Activated CD4-positive, CD25-positive, alpha-beta regulatory T cell (primary cell): ENCODE measurements around the gene PCBP2.
A peak's percentile ranks its signal among the peaks of the same experiment; 100 is the strongest.
"Not testable (repeated sequence)": the region's sequence is repeated elsewhere in the genome, so short reads cannot be mapped to it uniquely, and the experiment has no call there.

Experiments used
- DNase-seq, 4 experiments: peaks; one replicate each; lab custom pipeline; 2025; lab: John Stamatoyannopoulos, UW

PCBP2 gene

DNA sequence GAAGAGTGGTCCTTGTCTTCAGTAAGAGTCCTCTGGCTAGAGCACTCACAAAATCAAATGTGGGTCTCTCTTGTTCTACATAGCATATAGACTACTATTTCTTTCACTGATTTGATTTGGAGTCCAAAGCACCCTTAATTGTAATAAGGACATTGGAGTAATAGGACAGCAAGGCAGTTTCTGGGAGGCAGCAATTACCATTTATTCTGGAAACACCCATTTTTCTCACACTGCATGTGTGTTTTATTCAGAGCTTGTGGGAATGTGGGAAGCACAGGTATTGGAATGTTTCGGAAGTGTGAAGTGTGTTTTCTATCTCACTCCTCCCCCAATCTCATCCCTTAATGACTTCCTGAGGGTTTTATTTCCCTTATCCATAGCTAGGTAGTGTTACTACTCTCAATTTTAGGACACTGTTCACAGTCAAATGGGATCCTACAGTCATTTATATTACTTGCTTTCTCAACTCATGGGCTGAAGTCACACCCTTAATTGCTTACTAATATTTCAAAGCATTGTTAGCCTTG lies 20.2 kb downstream of the PCBP2 start:
- DNase-seq: no peak

- no peak for DNase-seq
These were observed 22.2 kb downstream of the PCBP2 start for GRCh38 chr12:53474077-53474476.

- no peak for DNase-seq
These were observed 22.9 kb downstream of the PCBP2 start for GRCh38 chr12:53474819-53475218.

DNA sequence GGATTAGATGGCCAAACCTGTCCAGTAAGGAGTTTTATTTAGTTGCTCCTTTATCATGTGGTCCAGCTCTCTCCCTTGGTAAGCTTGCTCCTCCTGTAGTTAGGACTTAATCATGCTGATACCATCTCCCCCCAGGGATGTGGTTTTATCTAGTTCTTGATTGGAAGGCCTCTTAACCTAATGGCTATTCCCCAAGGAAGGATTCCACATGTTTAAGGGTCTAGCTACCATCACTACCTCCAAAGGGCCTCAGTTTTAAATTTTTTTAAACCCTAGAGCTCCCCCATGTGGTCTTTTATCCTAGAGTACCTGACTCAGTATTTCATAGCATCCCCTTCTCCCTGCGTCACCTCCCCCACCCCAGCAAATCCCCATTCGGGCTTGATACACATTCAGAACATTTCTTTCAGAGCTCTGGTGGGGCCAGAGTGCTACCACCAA lies 24.9 kb downstream of the PCBP2 start:
- DNase-seq: no peak

GRCh38 chr12:53478865-53479264 lies 27.0 kb downstream of the PCBP2 start:
- DNase-seq: no peak

- no peak for DNase-seq
These were observed 27.4 kb downstream of the PCBP2 start for GRCh38 chr12:53479331-53479730.

DNA sequence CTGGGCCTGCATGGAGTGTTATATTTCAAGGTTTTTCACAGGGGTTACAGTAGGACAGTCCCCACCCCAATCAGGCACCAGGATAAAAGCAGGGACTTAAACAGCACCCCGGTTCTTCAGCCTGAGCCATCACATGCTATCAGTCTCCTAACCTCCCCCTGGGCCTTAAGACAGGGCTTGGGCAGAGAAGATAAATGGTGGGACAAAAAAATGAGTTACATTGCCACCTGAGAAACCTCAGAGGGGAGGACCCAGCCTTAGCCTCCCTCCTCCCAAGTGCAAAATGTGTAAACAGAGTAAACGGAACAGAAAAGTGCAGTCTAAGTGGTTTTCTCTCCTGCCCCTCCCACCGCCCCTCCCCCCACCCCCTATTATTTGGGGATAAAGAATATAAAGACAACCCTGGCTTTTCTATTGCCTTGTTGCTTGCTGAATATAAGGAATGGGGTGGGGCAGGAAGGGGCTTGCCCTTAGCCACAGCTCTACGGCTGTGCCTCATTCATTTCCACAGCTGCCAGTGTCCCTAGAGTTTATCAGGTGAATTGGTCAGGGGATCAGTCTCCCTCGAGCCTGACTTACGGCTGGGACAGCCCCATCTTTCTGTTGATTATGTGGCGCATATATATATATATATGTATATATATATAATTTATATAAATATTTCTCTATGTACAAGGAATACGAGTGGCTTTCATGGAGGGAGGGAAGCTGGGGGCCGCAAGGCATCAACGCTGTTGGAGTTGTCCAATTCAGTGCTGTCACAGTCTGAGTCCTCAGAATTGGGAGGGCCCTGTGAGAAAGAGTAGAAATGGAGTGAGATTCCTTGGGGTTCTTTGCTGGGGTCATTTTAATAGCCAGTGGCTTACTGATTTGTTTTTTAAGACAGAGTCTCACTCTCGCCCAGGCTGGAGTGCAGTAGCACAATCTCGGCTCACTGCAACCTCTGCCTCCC lies 28.9 kb downstream of the PCBP2 start:
- DNase-seq: no peak

- not testable (repeated sequence) for DNase-seq
These were observed 29.6 kb downstream of the PCBP2 start for GRCh38 chr12:53481458-53481857.

DNA sequence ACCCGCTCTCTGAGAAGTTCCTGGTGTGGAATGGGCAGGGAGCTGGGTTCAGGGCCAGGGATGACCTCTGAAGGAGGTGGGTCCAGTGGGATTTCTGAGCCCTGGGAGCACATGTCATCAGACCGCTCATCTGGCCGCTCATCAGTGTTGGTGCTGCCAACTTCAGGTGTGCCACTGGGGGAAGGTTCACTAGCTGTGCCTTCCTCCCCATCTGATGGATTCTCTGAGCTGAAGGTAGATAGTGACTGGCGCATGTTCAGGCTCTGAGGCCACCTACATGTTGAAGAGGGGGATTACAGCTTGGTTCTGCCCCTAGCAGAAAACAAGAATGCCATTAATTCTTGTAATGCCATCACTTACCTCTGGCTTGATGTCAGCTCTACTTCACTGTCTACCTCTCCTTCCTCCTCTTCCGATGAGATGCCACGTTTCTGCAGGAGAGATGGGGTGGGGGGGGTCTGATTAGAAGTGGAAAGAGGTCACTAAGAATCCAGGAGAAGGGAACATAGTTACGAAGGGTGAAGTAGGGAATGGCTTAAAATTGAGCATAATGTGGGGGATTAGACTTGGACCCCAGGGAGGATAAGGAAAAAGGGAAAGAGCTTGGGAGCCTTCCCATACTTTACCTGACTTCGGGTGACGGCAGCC lies 30.2 kb downstream of the PCBP2 start:
- DNase-seq: no peak

DNA sequence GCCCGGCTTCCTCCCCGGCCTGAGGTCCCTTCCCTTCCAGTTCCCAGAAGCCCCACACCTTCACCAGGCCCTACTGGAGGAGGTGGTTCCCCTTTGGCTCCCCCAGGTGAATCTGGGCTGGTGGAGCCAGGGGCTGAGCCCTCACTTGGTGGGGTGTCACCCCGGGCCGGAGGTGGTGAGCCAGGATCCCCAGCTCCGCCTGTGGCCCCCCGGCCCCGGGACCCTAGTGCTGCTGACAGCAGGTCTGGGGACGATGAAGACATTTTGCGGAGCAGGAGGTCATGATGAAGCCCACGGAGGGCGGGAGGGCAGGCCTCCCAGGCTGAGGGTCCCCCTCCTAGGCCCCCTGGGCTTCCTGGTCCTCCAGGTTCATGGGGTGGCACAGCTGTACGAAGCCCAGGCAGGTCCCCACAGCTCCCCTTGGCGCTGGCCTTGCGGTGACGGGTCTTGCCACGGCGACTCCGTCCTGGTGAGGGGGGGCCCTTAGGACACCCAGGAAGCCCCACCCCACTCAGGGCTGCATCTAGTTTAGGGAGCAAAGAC lies 30.8 kb downstream of the PCBP2 start:
- DNase-seq: no peak

DNA sequence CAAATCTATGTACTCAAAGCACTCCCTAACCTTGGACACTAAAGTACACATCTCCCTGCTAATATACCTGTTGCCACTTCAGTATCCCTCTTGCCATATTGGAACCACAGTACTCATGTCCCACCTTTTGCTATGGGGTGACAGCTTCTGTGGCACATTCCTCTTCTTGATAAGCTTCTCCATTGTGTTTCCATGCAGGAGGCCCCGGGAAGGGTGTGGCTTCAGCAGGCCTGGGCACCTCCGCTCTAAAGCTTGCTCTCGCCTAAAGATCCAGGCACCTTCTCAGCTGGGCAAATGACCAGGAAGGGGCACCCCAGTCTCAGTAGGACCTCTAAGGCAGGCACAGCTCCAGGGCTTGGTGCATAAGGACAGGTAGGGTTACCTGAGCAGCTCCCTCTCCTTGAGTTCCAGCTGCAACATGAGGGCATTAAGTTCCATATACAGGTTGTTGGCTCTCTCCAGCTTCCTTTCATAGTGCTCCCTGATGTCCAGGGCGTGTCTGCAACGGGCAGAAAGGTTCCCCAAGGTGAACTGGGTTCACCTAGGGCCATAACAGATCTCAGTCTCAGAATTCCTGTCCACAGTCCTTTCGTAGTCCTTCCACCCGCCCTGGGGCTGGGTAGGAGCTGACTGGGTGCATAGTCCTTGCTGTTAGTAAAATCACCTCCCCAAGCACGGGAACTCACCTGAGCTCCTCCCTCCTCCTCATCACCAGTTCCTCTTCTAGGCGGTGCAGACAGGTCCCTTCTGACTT lies 31.5 kb downstream of the PCBP2 start:
- no peak for DNase-seq

GRCh38 chr12:53483979-53484377 lies 32.1 kb downstream of the PCBP2 start:
- DNase-seq: no peak

DNA sequence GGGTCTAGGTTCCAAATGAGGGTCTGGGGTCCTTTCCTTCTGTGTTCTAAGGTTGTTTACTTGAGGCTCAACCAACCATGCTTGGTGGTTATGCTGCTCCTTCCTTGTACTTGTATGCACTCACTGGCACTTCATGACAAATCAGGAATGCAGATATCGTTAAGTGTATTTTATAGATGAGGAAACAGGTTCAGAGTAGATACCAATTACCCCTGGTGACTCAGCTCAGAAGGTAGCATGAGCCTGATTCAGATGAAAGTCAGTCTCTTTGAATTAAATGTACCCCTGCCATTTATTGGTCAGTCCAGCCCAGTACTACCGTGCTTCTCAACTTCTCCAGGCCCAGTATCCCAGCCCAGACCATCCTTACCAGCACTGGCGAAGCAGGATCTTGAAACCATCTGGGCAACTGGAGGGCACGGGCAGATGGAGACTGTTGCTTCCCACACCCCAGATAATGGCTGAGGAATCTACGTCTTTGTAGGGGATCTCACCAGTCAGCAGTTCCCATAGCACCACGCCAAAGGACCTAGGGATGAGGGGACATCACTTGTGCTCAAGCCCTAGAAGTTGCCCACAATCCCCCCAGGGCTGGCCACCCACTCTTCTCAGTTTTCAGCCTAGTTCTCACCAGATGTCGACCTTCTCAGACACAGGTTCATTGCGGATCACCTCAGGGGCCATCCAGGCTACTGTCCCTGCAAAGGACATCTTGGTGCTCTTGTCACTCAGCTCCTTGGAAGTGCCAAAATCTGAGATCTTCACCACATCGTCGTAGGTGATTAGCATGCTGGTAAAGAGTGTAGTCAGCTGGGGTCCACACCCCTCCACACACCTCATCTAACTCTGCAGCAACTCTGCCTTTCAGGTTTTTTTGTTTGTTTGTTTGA lies 33.0 kb downstream of the PCBP2 start:
- no peak for DNase-seq

- no peak for DNase-seq
These were observed 34.2 kb downstream of the PCBP2 start for GRCh38 chr12:53485955-53486735.

GRCh38 chr12:53486736-53487487 lies 35.0 kb downstream of the PCBP2 start:
- DNase-seq: no peak

DNA sequence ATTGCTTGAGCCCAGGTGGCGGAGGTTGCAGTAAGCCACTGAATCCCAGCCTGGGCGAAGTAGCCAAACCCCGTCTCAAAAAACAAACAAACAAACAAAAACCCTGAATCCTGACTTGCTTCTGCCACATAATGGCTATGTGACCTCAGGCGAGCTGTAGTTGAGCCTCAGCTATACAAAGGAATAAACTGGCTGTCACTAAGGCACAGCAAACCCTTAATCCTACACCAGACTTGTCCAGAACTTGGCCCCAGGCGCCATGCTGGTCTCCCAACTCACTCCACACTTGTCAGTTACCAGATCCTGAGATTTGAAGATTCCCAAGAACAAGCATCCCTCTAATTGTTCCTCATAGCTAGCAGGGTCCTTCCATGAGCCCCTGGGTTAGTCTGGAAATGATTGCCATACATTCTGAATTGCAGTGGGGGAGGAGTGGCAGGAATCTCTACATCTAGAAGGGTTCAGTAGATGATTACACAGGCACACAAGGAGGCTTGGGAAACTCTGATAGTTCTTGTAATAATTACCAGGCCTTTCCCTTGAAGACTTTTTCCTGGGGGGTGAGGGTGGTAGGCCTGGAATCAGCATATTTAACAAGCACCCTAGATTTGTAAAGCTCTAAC lies 37.5 kb downstream of the PCBP2 start:
- no peak for DNase-seq

DNA sequence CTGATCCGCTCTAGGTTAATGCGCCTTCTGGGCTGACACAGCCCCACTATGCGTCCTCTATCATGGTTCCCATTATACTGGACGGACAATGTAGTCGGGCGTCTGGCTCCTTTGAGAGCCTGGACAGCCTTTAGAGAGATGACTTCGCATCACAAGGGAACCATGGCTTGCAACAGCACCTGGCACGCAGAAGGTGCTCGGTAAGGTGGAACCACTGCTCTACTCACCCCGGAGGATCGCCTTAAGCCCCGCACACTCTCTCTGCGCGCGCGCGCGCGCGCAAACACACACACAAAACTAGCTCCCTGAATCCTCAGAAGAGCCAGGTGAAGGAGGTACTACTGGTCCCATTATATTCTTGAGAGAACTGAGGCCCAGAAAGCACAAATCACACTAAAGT lies 40.3 kb downstream of the PCBP2 start:
- no peak for DNase-seq

- DNase-seq: peak; percentile 66 to 75 (median 68)
These were observed 41.1 kb downstream of the PCBP2 start for GRCh38 chr12:53492830-53493609.
